GM19455 (cell line): Measurements from ENCODE around the gene LRP1B.
"Not testable (repeated sequence)": the region's sequence is repeated elsewhere in the genome, so short reads cannot be mapped to it uniquely, and the experiment has no call there.

Source experiments
- ATAC-seq: cut with Tn5 transposase; IDR thresholded peaks from one replicate; pipeline ENCODE4 v1.9.1; 2021; ENCODE audit not compliant: unreplicated experiment

LRP1B gene

GRCh38 chr2:140417504-140417903 is 1713.3 kb downstream of the LRP1B start:
- no peak for ATAC-seq

- no peak for ATAC-seq
Observed at GRCh38 chr2:140416577-140416976, 1714.2 kb downstream of the LRP1B start.

GRCh38 chr2:140415035-140415434 is 1715.8 kb downstream of the LRP1B start:
- not testable (repeated sequence) for ATAC-seq

GRCh38 chr2:140410695-140411094 is 1720.1 kb downstream of the LRP1B start:
- ATAC-seq = no peak

GRCh38 chr2:140401056-140401455 is 1729.8 kb downstream of the LRP1B start:
- no peak for ATAC-seq

- ATAC-seq = no peak
Observed at GRCh38 chr2:140392824-140393223, 1738.0 kb downstream of the LRP1B start.

GRCh38 chr2:140384946-140385345 is 1745.9 kb downstream of the LRP1B start:
- ATAC-seq = no peak

GRCh38 chr2:140383781-140384180 is 1747.0 kb downstream of the LRP1B start:
- ATAC-seq = no peak

GRCh38 chr2:140376686-140377085 is 1754.1 kb downstream of the LRP1B start:
- no peak for ATAC-seq

GRCh38 chr2:140363131-140363530 is 1767.7 kb downstream of the LRP1B start:
- ATAC-seq = no peak

- no peak for ATAC-seq
Observed at GRCh38 chr2:140362361-140362760, 1768.5 kb downstream of the LRP1B start.

GRCh38 chr2:140359056-140359771 is 1771.6 kb downstream of the LRP1B start:
- ATAC-seq = no peak

- ATAC-seq = no peak
Observed at GRCh38 chr2:140356697-140357096, 1774.1 kb downstream of the LRP1B start.

GRCh38 chr2:140355511-140356090 is 1775.2 kb downstream of the LRP1B start:
- no peak for ATAC-seq

GRCh38 chr2:140354544-140354943 is 1776.3 kb downstream of the LRP1B start:
- ATAC-seq = no peak

- no peak for ATAC-seq
Observed at GRCh38 chr2:140353541-140353940, 1777.3 kb downstream of the LRP1B start.

- ATAC-seq = no peak
Observed at GRCh38 chr2:140351692-140352091, 1779.1 kb downstream of the LRP1B start.

- no peak for ATAC-seq
Observed at GRCh38 chr2:140349695-140350094, 1781.1 kb downstream of the LRP1B start.

GRCh38 chr2:140348826-140349225 is 1782.0 kb downstream of the LRP1B start:
- no peak for ATAC-seq

- no peak for ATAC-seq
Observed at GRCh38 chr2:140344838-140345237, 1786.0 kb downstream of the LRP1B start.

GRCh38 chr2:140344266-140344665 is 1786.5 kb downstream of the LRP1B start:
- not testable (repeated sequence) for ATAC-seq

- no peak for ATAC-seq
Observed at GRCh38 chr2:140338795-140339194, 1792.0 kb downstream of the LRP1B start.

GRCh38 chr2:140337061-140337460 is 1793.8 kb downstream of the LRP1B start:
- no peak for ATAC-seq
